K562 (cell line): ENCODE data around the gene SMOC2.

ENCODE experiments used
- CCAR2 ChIP-seq: fragments of 200-400 bp; formaldehyde crosslinking; IDR thresholded peaks from 2 replicates; pipeline ENCODE4 v1.6.1; 2017; ENCODE audit warnings: mild to moderate bottlenecking, low read depth, low read length
- CHD1 ChIP-seq: fragments of 200-600 bp; sonication (generic); IDR thresholded peaks from one replicate; pipeline ENCODE4 v1.6.1; 2012; ENCODE audit warnings: mild to moderate bottlenecking, moderate library complexity, low read length, inconsistent platforms
- ETS2 ChIP-seq: IDR thresholded peaks from 2 replicates; pipeline ENCODE4 v1.6.1; 2016; ENCODE audit warnings: borderline replicate concordance, missing genetic modification characterization, mild to moderate bottlenecking, moderate library complexity, missing compliant biosample characterization; ENCODE audit not compliant: poor library complexity, severe bottlenecking
- FOXA1 ChIP-seq: fragments of 450-650 bp; IDR thresholded peaks from 2 replicates; pipeline ENCODE4 v1.6.1; 2016; ENCODE audit warnings: mild to moderate bottlenecking, borderline replicate concordance
- MYC ChIP-seq, 2 experiments: fragments of 250-450 bp in 1 of 2; sonication (Bioruptor Pico) in 1 of 2; IDR thresholded peaks; 2 replicates each; pipeline versions ENCODE4 v1.5.1 to v1.6.1; 2012 to 2021; ENCODE audit warnings: low read depth in 2 of 2, borderline replicate concordance in 1 of 2, improper control_type of control experiment in 1 of 2, low read length in 1 of 2, mild to moderate bottlenecking in 1 of 2, moderate library complexity in 1 of 2
- POLR2A ChIP-seq: fragments of 450-650 bp; conservative IDR thresholded peaks from 2 replicates; pipeline ENCODE4 v1.6.1; 2016
- ZNF436 ChIP-seq: fragments of 250-450, 450-650 bp; sonication (Bioruptor Pico); formaldehyde crosslinking; IDR thresholded peaks from 2 replicates; pipeline ENCODE4 v1.7.0; 2020; ENCODE audit warnings: mild to moderate bottlenecking

GRCh38 chr6:168540713-168541291 lies 99.8 kb downstream of the SMOC2 start:
- TF ChIP-seq CHD1 (no peak), MYC (IDR thresholded peaks at IDR 0.05; ENCODE audit: low read depth, low read length) (no peak), MYC (CRISPR knock-in tag; IDR thresholded peaks at IDR 0.05; ENCODE audit: borderline replicate concordance, low read depth) (no peak), ZNF436 (no peak), FOXA1 (no peak), ETS2 (tag) (no peak), POLR2A (no peak), CCAR2 (no peak)
